ENCODE measurements around the gene DUSP8.
"Not testable (repeated sequence)": the region's sequence is repeated elsewhere in the genome, so short reads cannot be mapped to it uniquely, and the experiment has no call there.

DUSP8 gene, protein sequence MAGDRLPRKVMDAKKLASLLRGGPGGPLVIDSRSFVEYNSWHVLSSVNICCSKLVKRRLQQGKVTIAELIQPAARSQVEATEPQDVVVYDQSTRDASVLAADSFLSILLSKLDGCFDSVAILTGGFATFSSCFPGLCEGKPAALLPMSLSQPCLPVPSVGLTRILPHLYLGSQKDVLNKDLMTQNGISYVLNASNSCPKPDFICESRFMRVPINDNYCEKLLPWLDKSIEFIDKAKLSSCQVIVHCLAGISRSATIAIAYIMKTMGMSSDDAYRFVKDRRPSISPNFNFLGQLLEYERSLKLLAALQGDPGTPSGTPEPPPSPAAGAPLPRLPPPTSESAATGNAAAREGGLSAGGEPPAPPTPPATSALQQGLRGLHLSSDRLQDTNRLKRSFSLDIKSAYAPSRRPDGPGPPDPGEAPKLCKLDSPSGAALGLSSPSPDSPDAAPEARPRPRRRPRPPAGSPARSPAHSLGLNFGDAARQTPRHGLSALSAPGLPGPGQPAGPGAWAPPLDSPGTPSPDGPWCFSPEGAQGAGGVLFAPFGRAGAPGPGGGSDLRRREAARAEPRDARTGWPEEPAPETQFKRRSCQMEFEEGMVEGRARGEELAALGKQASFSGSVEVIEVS

DNA sequence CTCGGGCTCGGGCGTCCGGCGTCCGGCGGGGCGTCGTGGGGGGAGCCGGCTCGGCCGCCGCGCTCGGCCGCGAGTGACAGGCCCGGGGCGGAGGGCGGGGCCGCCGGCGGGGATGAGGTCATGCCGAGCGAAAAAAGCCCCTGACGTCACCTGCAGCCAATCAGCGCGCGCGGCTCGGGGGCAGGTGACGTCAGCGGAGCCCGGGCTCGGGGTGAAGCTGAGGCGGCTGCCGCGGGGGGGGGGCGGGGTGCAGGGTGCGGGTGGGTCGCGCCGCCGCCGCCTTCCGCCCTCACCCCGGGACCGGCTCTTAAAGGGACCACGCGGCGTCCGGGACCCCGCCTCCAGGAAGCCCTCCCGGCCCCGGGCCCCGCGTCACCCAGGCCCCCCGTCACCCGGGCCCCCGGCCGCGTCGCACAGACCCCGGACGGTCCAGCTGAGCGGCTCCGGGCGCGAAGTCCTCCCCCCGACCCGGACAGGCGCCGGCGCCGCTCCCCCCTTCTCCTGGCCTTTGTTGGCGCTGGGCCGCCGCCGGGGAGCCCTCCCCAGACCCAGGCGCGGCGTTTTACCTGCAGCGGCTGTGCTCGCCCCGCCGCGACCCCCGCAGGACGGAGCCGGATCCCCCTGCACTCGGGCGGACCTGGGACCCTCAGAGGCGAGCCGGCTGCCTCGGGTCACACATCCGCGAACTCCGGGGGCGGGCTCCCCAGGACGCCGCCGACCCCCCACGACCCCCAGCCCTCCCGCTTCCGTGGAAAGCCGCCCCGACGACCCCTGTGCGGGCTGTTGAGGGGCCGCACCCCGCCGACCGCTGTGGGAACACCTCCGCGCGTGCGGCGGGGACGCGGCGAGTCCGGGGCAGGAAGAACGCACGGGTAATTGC, at the start of gene DUSP8:
TSS of gene DUSP8 (minus strand) at position 75 of the 880 bp plus-strand sequence. CDS start 6,445 bp downstream, outside the sequence.
- DNase-seq = peak; percentile 90

DNA sequence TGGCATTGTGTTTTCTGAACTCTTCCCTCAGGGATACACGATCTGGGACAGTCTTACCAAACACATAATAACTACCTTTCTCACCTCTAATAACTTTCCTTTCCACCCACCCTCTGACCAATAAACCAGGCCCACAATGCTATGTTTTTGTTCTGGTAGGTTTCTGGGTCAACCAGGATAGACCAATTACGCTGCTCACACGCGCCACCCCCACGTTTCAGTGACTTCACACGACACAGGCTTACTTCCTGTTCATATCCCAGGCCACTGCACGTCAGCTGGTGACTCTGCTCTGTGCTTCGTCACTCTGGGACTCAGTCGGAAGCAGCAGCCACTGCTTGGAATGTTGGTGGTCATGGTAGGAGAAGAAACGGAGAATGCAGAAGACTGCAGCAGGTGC, 47.4 kb upstream of the DUSP8 start:
- no peak for DNase-seq

DNA sequence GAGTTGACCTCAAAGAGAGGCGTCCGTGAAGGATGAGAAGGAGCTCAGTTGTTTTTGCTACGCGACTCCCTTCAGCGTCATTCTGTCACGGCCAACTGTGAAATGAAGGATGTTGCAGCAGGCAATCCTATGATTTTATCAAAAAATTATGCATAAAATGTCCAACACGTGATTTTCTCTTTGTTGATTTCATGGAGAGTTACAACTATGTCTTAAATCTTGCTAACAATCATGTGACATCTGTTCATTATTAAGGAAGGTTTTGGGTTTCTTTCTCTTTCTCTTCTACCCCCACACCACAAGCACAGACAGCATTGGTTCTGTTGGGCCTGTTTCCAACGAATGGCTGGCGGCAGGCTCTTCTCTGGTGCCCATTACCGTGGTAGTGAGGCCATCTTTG, 46.2 kb upstream of the DUSP8 start:
- no peak for DNase-seq

DNA sequence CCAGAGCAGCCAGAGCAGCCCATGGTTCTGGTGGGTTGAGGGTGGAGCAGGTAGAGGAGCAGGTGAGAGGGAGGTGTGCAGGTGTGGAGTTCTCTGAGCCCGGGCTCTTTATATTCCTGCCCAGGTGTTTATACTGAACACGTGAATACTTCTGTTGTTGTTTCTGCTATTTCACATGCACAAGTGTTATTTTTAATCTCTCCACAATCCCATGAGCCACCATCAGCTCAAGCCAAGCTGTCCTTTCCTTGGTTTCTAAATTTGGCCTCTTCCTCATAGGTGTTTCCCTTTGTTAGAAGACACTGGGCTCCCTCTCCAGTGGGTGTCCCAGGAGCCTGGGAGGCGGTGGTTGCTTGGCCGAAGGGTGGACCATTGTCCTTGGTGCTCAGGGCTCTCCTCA, 36.3 kb upstream of the DUSP8 start, which contains the start of gene KRTAP5-3:
TSS of gene KRTAP5-3 (minus strand) at position 101 of the 400 bp plus-strand sequence. CDS start at position 23, 78 bp downstream.
- no peak for DNase-seq

DNA sequence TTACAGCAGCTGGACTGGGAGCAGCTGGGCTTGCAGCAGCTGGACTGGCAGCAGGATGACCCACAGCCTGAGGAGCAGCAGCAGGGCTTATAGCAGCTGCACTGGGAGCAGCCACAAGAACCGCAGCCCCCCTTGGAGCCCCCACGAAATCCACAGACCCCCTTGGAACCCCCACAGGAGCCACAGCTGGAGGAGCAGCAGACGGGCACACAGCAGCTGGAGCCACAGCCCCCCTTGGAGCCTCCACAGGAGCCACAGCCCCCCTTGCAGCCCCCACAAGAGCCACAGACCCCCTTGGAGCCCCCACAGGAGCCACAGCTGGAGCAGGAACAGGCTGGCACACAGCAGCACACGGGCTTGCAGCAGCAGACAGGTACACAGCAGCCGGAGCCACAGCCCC, 35.8 kb upstream of the DUSP8 start:
- not testable (repeated sequence) for DNase-seq

DNA sequence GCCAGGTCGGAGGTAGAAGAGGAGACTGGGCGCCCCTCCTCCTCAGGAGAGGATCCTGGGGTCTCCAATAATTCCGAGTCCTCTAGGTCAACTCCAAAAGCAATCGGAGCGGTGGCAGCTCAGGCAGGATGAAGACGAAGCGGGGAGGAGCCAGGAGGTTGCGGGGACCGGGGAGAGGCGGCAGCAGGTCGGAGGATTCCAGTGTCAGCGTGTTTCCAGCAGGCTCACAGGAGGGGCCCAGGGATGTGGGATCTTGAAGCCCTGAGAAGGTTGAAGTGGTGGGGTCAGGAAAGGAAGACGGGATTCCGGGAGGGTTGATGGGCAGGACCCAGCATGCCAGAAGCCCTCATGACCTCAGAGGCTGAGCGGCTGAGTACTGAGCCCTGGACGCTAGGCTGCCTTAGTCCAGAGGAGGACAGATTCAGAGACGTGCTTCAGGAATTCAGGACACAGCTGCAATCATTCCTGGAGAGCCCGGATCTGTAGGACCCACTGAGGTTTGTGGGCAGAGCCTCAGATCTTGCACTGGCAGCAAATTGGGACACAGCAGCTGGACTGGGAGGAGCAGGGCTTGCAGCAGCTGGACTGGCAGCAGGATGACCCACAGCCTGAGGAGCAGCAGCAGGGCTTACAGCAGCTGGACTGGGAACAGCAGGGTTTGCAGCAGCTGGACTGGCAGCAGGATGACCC, 35.2 kb upstream of the DUSP8 start:
- not testable (repeated sequence) for DNase-seq

DNA sequence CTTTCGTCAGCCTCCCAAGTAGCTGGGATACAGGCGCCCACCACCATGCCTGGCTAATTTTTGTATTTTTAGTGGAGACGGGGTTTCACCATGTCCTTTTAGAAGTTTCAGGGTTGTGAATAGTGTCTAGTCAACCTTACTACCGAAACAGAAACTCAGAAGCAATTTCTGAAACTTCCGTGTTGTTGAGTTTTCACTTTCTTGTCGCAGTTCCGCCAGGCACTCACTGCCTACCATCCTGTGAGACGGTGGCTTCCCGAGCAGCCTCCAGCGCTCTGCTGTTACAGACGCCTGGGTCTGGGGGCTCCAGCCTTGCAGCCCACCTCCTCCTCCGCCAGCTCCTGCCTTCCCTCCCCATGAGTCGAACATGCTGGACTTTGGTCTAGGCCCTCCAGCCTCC, 33.9 kb upstream of the DUSP8 start:
- DNase-seq = not testable (repeated sequence)

DNA sequence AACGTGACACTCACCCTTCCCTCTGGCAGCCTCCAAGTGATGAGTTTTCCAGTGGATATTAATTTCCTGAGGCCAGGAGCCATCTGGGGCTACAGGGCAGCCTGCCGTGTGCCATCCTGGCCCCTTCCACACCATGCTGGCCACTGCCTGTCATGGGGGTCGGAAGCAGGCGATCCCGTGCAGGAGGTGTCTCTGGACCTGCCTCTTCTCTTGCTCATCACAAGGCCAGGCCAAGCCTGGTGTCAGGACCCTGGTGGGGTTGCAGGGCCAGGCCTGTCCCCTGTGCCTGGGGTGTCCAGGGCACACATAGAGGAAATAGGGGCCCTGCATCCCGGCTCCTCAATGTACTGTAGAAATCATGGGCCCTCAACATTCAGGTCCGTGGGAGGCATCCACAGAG, 32.6 kb upstream of the DUSP8 start:
- no peak for DNase-seq

DNA sequence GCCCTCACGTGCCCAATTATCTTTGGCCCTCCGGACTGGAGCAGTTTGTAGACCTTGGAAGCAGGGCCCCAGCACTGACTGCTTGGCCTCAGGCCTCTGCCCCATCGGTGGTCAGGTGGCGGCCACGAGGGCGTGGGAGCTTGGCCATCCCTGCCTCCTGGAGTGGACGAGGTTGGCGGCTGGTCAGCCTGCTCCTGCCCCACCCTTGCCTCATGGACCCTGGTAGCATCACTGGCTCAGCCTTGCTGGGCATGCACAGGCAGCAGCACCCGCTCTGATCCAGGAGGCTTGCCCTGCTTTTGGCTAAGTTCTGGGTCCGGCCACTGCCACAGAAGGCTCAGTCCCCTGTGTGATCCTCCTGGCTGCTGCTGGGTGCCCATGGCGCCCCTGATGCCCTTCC, 32.1 kb upstream of the DUSP8 start:
- DNase-seq = no peak

DNA sequence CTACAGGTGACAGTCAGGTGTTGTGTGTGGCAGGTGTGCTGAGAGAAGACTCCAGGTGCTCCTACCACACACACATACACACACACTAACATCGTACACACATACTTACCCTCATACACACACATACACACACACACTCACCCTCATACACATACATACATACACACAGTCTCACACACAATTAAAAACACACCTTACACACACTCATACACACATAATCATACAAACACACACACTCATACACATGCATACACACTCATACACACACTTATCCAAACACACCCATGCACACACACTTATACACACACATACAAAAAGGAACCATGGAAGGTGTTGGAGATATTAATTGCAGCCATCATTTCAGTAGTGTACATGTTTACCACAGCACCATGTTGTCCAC, 31.6 kb upstream of the DUSP8 start:
- no peak for DNase-seq

DNA sequence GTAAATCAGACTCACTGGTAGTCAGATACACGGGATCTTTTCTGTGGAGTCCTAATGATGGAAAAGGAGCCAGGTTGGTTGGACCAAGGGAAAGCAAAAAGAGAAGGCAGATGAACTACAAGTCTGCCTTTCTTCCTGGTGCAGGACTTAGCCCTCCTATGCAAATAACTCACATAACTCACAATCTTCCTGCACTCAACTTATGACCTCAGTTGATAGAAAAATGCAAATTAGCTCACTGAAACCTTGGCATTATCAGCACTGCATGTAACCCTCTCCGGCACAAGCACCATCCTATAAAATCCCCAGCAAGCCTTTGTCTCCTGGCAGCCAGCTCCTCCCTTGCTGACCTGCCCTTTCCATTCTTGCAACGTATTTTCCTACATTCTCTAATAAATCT, 29.6 kb upstream of the DUSP8 start:
- DNase-seq = not testable (repeated sequence)

DNA sequence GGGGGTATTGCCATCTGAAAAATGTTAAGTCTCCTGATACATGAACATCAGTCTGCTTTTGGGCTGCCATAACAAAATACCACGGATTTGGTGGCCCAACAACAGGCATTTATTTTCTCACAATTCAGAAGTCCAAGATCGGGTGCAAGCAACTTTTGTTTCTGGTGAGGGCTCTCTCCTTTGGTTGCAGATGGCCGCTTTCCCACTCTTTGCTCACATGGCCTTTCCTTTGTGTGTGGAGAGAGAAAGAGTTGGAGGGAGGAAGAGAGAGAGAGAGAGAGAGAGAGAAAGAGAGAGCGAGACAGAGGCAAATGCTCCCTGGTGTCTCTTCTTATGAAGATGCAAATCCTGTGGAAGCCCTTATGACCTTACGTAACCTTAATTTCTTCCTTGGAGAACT, 28.6 kb upstream of the DUSP8 start:
- no peak for DNase-seq

DNA sequence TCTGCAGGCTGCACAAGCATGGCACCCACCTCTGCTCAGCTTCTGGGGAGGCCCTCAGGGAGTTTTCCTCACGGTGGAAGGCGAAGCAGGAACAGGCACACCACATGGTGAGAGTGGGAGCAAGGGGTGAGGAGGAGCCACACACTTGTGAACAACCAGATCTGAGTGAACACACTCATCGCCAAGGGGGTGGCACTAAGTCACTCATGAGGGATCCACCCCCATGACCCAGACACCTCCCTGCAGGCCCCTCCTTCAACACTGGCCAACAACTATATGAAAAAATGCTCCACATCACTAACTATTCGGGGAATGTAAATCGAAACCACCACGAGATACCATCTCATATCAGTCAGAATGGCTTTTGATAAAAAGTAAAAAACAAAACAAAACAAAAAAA, 26.7 kb upstream of the DUSP8 start:
- DNase-seq = no peak

DNA sequence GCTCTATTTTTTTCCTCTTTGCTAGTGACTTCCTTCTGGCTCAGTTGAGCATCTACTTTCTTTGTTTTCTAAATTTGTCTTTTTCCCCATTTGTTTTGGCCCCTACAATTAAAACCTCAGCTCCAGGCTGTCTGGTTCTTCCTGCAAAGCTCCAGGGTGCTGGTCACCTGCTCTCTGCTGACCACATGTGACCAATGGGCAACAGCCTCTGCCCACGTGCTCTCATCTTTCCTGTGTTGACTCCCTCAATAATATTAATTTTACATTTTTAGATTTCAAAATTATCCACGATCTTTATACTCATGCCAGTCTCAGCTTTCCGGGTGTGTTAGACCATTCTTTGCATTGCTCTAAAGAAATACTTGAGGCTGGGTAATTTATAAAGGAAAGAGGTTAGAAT, 26.3 kb upstream of the DUSP8 start:
- not testable (repeated sequence) for DNase-seq

DNA sequence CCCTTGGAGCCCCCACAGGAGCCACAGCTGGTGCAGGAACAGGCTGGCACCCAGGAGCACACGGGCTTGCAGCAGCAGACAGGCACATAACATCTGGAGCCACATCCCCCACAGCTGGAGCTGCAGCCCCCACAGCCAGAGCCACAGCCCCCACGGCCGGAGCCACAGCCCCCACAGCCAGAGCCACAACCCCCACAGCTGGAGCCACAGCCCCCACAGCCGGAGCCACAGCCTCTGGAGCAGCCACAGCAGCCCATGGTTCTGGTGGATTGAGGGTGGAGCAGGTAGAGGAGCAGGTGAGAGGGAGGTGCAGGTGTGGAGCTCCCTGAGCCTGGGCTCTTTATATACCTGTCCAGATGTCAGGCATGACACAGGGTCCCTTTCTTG, 25.9 kb upstream of the DUSP8 start, which contains the start of gene KRTAP5-2:
TSS of gene KRTAP5-2 (minus strand) at position 301 of the 387 bp plus-strand sequence. CDS start at position 257, 44 bp downstream.
- DNase-seq = no peak

DNA sequence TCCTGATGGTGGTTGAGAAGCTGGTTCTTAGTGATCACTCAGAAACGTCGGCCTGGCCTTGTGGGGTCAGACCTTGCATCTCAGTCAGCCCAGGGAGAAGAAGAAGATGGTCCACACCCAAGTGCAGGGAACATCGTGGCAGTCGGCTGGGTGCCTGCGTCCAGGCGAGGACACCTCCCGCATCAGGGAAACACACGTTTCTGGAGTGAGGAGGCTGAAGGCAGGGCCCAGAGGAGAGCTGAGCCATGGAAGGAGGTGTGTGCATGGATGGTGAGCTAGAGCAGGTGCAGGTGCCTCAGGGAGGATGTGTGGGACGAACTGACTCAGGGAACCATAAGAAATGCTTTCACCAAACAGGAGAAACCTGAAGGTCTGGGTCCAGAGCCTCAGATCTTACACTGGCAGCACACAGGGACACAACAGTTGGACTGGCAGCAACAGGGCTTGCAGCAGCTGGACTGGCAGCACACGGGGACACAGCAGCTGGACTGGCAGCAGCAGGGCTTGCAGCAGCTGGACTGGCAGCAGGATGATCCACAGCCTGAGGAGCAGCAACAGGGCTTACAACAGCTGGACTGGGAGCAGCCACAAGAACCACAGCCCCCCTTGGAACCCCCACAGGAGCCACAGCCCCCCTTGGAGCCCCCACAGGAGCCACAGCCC, 25.4 kb upstream of the DUSP8 start:
- DNase-seq = peak; percentile 39

DNA sequence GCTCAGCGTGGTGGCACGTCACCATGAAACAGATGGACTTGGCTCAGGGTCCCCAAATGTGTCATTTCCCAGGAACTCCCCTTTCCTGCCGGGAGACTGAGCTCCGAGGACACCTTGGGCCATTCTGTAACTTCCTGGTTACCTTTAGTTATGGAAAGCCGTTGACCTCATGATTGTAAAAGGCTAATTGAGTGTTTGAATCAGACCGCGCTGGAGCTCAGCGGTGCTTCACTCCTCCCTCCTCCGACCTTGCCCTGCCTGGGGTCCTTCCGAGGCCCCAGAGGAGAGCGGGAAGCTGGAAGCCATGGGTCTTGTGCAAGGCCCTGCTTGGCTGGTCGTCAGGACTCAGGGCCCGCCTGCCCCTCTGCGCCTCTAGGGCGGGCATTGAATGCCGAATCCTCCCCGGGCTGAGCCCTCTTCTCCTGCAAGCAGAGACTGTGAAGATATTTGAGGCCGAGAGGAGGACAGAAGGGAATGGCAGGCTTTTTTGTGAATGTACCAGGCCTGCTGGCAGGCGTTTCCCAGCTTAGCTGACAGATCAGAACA, 24.6 kb upstream of the DUSP8 start:
- not testable (repeated sequence) for DNase-seq

DNA sequence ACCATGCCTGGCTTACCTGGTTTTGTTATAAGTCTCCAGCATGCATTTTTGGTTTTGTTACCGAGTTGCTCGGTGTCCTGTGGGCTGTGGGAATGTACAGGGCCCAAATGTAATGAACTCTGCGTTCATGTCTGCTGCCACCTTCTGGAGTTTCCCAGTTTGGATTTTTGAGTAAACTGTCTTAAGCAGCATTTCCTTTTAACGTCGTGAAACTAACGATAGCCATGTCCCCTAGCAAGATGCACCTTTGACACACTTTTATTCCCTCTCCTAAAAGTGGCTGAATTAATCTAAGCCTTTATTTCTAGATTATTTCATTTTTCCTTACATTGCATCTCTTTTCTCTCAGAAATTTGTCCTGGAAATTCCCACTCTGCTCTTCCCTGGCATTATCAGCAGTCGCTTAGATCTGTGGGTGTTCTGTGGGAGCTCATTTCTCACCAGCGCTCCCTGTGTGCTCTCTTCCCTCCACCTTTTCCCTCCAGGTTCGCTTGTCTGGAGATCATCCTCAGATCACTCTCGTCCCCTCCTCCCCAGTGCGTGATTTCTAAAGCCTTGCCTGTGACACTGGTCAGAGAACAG, 24.0 kb upstream of the DUSP8 start:
- not testable (repeated sequence) for DNase-seq

DNA sequence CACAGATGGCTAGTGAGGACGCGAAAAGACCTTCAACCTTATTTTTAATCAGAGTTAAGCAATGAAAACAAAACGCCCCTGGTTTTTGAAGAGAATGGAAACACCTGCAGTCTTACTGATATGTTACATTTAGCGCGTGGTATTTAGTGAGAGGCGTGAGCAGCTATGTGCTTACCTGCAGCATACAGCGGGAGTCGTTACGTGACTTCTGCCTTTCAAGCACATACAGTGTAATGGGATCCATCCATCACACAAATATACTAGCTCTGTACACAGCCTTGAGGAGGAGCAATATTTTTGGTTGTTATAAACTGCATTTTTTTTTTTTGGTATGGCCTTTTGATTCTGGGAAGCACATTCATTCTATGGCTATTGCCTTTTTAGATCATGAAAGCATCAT, 20.6 kb upstream of the DUSP8 start:
- DNase-seq = no peak

DNA sequence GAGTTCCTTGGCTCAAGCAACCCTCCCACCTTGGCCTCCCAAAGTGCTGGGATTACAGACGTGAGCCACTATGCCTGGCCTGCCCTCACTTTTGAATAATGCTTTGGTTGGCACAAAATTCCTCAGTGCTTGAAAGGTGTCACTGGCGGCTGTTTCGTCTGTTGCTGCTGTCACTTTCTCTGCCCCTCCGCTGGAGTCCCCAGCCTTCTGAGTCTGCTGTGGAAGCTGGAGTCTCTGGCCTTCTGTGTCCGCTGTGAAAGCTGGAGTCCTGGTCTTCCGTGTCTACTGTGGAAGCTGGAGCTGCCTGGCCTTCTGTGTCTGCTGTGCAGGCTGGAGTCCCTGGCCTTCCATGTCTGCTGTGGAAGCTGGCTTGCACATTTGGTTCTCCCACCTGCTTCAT, 17.9 kb upstream of the DUSP8 start:
- no peak for DNase-seq

Data from right hindlimb (tissue), 1 donor.